ENCODE data around the gene GIMAP2.

Gene GIMAP2

DNA sequence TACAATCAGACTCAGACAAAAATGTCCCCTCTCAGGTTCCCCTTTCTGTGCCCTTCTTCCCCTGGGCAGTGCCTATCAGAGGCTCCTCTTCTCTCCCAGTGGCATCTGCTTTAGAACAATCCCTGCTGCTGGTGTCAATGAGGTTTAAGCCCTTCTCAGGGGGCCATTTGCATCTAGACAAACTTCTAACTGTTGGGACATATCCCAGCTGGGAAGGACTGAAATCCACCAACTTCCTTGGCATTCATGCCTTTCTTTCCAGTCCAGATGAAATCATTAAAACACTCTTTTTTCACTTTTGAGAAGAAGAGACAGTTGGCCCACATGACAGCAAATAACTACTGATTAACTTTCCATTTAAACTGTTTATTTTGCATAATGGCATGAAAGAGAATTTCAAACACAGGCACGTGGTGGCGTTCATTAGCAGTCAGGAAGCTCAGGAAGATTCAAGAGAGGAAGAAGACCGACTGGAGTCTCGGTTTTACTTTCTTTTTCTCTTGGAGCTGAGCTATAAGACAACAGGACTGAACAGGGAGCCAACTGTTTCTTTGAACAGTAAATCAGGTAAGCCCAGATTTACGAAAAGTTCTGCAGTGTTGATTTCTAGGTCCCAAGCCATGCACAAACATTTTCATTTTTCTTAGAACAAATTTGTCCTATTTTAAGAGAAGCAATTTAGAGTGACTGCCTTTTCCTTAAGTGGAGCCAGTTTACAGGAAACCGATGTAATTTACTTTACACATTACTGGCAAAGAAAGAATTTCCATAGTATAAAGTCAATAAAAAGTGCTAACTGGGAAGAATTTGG lies at the start of gene GIMAP2:
TSS of gene GIMAP2 (plus strand) at position 488 of the 811 bp plus-strand sequence. CDS start 1,354 bp downstream, outside the sequence.
- TF ChIP-seq, protein P1, sequence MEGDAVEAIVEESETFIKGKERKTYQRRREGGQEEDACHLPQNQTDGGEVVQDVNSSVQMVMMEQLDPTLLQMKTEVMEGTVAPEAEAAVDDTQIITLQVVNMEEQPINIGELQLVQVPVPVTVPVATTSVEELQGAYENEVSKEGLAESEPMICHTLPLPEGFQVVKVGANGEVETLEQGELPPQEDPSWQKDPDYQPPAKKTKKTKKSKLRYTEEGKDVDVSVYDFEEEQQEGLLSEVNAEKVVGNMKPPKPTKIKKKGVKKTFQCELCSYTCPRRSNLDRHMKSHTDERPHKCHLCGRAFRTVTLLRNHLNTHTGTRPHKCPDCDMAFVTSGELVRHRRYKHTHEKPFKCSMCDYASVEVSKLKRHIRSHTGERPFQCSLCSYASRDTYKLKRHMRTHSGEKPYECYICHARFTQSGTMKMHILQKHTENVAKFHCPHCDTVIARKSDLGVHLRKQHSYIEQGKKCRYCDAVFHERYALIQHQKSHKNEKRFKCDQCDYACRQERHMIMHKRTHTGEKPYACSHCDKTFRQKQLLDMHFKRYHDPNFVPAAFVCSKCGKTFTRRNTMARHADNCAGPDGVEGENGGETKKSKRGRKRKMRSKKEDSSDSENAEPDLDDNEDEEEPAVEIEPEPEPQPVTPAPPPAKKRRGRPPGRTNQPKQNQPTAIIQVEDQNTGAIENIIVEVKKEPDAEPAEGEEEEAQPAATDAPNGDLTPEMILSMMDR (conservative IDR thresholded peaks at IDR 0.05; ENCODE audit: low read depth, low read length): no peak
- no peak within 1 kb of the TSS for H3K4me3 ChIP-seq (ENCODE audit: low read length)
- no peak for DNase-seq (ENCODE audit: low read depth)

DNA sequence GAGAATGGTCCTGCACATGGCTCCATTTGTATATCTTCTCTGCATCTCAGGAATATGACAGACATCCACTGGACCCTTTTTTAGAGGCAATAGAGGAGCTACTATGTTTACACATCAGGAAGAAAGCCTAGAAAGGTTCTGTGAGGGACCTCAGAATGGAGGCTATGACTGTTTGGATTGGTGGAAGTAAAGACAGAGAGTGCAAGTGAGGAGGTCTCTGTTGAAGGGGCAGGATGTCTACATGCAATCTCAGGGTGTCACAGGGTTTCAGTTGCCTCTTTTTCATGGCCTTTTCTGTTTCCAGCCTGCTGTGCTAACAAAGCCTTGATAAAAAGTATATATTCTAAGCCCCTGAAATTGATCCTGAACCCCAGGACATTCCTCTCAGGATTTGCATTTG lies 43.7 kb upstream of the GIMAP2 start:
- TF ChIP-seq, protein P1 (conservative IDR thresholded peaks at IDR 0.05; ENCODE audit: low read depth, low read length): no peak

DNA sequence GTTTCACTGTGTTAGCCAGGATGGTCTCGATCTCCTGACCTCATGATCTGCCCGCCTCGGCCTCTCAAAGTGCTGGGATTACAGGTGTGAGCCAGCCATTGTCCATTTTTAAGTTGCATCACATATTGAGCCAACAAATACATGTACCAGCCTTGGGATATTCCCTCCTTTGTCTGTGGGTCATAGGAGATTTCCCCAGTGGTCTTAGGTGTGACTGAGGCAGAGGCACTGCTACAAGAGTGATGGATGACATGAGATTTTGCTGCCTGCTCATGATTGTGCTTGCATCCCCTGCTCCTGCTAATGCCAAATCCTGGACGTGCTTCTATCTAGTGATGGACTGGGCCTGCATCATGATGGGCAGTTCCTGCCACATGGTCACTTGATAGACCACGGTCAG lies 42.6 kb upstream of the GIMAP2 start:
- no peak for DNase-seq (ENCODE audit: low read depth)
- TF ChIP-seq, protein P1 (conservative IDR thresholded peaks at IDR 0.05; ENCODE audit: low read depth, low read length): no peak
- H3K4me3 ChIP-seq (ENCODE audit: low read length): no peak overlapping the region

More for the DNA sequence above, 43.7 kb upstream of the GIMAP2 start:
- no peak overlapping the region for H3K4me3 ChIP-seq (ENCODE audit: low read length)
- DNase-seq (ENCODE audit: low read depth): no peak

DNA sequence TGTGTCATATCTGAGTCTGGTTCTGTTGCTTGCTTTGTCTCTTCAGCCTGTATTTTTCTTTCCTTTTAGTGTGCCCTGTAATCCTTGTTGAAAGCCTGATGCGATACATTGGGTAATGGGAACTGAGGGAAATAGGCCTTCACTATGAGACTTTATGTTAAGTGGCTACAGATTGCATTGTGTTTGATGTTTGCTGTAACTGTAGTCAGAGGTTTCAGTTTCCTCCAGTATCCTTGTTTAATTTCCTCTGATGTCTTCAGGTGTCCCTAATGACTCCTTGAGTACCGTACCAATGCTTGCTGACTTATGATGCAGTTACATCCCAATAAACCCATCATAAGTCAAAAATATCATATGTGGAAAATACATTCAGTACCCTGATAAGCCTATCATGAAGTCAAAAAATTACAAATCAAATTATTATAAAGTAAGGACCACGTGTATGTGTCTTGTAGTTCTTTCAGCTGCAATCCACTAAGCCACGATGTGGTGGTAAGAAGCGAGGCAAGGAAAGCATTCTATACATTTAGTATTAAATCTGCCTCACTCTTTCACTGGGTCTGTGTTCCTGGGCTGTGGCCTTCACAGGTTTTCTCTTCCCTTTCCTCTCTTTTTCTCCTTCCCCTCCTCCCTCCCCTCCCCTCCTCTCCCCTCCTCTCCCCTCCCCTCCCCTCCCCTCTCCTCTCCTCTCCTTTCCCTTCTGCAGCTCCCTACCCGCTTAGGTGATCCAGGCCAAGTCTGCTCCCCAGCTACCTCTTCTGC lies 40.1 kb upstream of the GIMAP2 start:
- no peak overlapping the region for H3K4me3 ChIP-seq (ENCODE audit: low read length)
- no peak for DNase-seq (ENCODE audit: low read depth)
- TF ChIP-seq, protein P1 (conservative IDR thresholded peaks at IDR 0.05; ENCODE audit: low read depth, low read length): no peak

DNA sequence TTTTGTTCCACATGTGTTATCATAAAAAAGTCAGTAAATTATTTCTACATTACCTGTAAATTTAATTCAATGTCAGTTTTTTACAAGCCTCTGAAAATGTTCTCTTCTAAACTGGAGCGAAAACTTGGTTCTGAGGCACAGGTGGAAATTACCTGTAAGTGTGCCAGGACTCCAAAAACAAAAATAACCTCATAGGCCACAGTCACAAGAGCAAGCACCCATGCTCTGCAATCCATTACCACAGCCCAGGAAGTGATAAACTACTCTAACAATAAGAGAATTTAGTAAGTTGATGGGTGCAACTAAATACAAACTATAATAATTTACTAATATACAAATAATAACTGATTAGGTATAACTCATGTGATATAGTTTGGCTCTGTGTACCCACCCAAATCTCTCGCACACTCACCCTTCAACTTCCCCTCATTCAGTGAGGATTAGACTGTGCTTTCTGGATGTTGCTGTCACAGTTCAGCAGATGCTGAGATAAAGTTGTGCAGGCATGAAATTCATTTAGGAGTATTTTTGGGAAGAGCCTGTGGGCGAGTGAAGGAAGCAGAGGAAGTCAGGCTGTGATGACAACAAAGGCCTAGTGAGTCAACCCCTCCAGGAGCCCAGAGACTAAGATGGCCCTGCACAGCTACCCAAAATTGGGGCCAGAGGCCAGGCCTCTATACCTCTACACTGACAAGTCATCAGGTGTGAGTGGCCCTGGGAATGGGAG lies 37.0 kb upstream of the GIMAP2 start:
- no peak overlapping the region for H3K4me3 ChIP-seq (ENCODE audit: low read length)
- TF ChIP-seq, protein P1 (conservative IDR thresholded peaks at IDR 0.05; ENCODE audit: low read depth, low read length): no peak
- no peak for DNase-seq (ENCODE audit: low read depth)

DNA sequence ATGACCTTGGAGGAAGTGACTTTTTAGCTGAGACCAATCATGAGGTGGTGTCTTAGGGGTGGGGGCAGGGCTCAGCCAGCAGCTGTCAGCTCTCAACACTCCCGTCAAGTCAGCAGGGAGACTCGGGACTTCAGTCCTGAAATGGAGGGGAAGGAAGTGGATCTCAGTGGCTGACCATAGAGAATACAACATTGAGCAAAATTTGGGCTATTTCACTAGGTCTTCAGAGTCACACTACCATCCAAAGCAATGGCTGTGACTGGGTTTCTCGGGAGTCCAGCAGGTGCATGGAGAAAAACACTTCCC lies 36.5 kb upstream of the GIMAP2 start:
- no peak overlapping the region for H3K4me3 ChIP-seq (ENCODE audit: low read length)
- TF ChIP-seq, protein P1 (conservative IDR thresholded peaks at IDR 0.05; ENCODE audit: low read depth, low read length): no peak
- DNase-seq (ENCODE audit: low read depth): no peak
